Measurements from ENCODE around the gene KCNH1.

The KCNH1 gene

GRCh38 chr1:210800756-210801155 lies 333.2 kb downstream of the KCNH1 start:
- DNase-seq (ENCODE audit: low spot score), result no peak

GRCh38 chr1:210800301-210800700 lies 333.6 kb downstream of the KCNH1 start:
- DNase-seq (ENCODE audit: low spot score), result no peak

- DNase-seq (ENCODE audit: low spot score), result no peak
Measured at GRCh38 chr1:210797422-210797821, 336.5 kb downstream of the KCNH1 start.

GRCh38 chr1:210796421-210796820 lies 337.5 kb downstream of the KCNH1 start:
- no peak for DNase-seq (ENCODE audit: low spot score)

GRCh38 chr1:210794445-210794844 lies 339.5 kb downstream of the KCNH1 start:
- DNase-seq (ENCODE audit: low spot score), result no peak

- no peak for DNase-seq (ENCODE audit: low spot score)
Measured at GRCh38 chr1:210792250-210793102, 341.5 kb downstream of the KCNH1 start.

GRCh38 chr1:210790196-210790595 lies 343.8 kb downstream of the KCNH1 start:
- DNase-seq (ENCODE audit: low spot score), result no peak

- DNase-seq (ENCODE audit: low spot score), result no peak
Measured at GRCh38 chr1:210787800-210788199, 346.1 kb downstream of the KCNH1 start.

- no peak for DNase-seq (ENCODE audit: low spot score)
Measured at GRCh38 chr1:210786546-210786945, 347.4 kb downstream of the KCNH1 start.

GRCh38 chr1:210783925-210784324 lies 350.0 kb downstream of the KCNH1 start:
- DNase-seq (ENCODE audit: low spot score), result no peak

GRCh38 chr1:210781652-210782051 lies 352.3 kb downstream of the KCNH1 start:
- no peak for DNase-seq (ENCODE audit: low spot score)

- no peak for DNase-seq (ENCODE audit: low spot score)
Measured at GRCh38 chr1:210779269-210779668, 354.7 kb downstream of the KCNH1 start.

GRCh38 chr1:210777914-210778313 lies 356.0 kb downstream of the KCNH1 start:
- no peak for DNase-seq (ENCODE audit: low spot score)

- DNase-seq (ENCODE audit: low spot score), result no peak
Measured at GRCh38 chr1:210776712-210777111, 357.2 kb downstream of the KCNH1 start.

GRCh38 chr1:210775289-210775688 lies 358.7 kb downstream of the KCNH1 start:
- no peak for DNase-seq (ENCODE audit: low spot score)

- DNase-seq (ENCODE audit: low spot score), result no peak
Measured at GRCh38 chr1:210773450-210773849, 360.5 kb downstream of the KCNH1 start.

GRCh38 chr1:210771131-210771530 lies 362.8 kb downstream of the KCNH1 start:
- no peak for DNase-seq (ENCODE audit: low spot score)

- DNase-seq (ENCODE audit: low spot score), result no peak
Measured at GRCh38 chr1:210770396-210770984, 363.5 kb downstream of the KCNH1 start.

GRCh38 chr1:210769473-210769872 lies 364.5 kb downstream of the KCNH1 start:
- no peak for DNase-seq (ENCODE audit: low spot score)

- no peak for DNase-seq (ENCODE audit: low spot score)
Measured at GRCh38 chr1:210764536-210764935, 369.4 kb downstream of the KCNH1 start.

- DNase-seq (ENCODE audit: low spot score), result no peak
Measured at GRCh38 chr1:210758761-210759160, 375.2 kb downstream of the KCNH1 start.

GRCh38 chr1:210758261-210758660 lies 375.7 kb downstream of the KCNH1 start:
- DNase-seq (ENCODE audit: low spot score), result no peak

GRCh38 chr1:210757677-210758076 lies 376.3 kb downstream of the KCNH1 start:
- no peak for DNase-seq (ENCODE audit: low spot score)
